ENCODE results near the gene HGFAC.

Gene HGFAC

DNA sequence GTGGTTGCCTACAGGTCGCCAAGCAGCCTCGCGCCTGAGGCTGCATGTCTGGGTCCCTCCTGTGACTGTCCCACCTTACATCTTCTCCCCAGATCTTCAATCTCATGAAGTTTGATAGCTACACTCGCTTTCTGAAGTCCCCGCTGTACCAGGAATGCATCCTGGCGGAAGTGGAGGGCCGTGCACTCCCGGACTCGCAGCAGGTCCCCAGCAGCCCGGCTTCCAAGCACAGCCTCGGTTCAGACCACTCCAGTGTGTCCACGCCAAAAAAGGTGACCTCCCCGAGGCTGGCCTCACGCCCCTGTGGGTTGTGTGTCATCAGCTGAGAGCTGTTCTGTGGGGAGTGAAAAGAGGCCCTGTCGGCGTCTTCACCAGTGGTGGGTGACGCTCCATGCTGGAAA lies 24.9 kb upstream of the HGFAC start:
- Mint-ChIP-seq H3K4me3 (no peak overlapping the region), H3K36me3 (peaks cover 3% of the 10 kb centered on the region), H3K4me1 (ENCODE audit: low read depth) (no peaks in the 10 kb centered on the region), H3K27ac (no peak overlapping the region), H3K27me3 (no peaks in the 10 kb centered on the region), H3K9me3 (ENCODE audit: low read depth) (no peaks in the 10 kb centered on the region)

DNA sequence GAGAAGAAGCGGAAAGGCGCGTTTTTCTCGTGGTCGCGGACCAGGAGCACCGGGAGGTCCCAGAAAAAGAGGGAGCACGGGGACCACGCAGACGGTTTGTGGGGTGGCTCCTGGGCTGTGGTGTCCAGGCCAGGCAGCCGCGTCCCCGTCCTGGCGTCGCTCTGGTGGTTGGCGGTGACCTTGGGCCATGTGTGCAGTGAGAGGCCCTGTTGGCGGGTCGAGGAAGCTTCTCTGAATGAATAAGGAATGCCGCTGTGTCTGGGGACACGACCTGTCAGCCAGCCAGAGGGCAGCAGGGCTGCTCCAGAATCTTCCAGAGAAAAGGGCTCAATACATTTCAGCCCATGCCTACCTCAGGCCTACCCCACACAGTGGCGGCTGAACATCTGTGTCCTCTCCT lies 24.3 kb upstream of the HGFAC start:
- Mint-ChIP-seq H3K27me3 (no peaks in the 10 kb centered on the region), H3K9me3 (ENCODE audit: low read depth) (no peaks in the 10 kb centered on the region), H3K36me3 (peaks cover 3% of the 10 kb centered on the region), H3K27ac (no peak overlapping the region), H3K4me1 (ENCODE audit: low read depth) (no peaks in the 10 kb centered on the region), H3K4me3 (no peak overlapping the region)

DNA sequence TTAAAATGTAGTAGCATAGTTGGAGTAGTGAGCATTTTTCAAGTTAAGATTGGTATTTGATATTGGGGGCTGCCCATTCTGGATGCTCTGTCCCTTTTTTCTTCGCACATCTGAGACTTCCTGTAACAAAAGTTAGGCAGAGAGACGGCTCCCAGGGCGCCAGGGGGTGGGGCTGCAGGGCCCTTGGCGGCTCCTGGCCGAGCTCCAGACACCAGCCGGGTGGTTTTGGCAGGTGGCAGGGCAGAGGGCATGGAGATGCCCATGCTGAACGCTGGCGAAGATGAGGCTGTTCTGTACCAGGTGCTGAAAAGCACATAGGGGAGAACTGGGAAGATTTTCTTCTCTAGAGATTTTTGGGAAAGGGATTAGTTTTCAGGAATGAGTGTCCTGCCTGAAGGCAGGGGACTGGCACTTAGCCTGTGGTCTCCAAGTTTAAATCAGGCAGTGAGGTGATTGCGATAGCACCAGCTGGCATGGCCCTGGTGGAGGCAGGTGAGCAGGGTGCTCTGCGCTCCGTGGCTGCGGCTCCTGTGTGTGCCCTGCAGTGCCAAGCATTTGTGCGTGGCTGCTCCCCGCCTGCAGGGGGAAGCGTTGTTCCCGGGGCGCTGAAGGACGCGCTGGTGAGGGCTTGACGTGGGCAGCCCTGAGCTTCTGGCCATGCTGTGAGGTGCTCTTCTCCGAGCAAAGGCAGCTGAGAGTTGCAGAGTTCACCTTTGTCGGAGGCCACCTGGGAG lies 23.6 kb upstream of the HGFAC start:
- no peaks in the 10 kb centered on the region for H3K27me3 Mint-ChIP-seq
- peaks cover 3% of the 10 kb centered on the region for H3K36me3 Mint-ChIP-seq
- H3K4me1 Mint-ChIP-seq (ENCODE audit: low read depth): no peaks in the 10 kb centered on the region
- H3K4me3 Mint-ChIP-seq: no peak overlapping the region
- H3K27ac Mint-ChIP-seq: no peak overlapping the region
- H3K9me3 Mint-ChIP-seq (ENCODE audit: low read depth): no peaks in the 10 kb centered on the region

DNA sequence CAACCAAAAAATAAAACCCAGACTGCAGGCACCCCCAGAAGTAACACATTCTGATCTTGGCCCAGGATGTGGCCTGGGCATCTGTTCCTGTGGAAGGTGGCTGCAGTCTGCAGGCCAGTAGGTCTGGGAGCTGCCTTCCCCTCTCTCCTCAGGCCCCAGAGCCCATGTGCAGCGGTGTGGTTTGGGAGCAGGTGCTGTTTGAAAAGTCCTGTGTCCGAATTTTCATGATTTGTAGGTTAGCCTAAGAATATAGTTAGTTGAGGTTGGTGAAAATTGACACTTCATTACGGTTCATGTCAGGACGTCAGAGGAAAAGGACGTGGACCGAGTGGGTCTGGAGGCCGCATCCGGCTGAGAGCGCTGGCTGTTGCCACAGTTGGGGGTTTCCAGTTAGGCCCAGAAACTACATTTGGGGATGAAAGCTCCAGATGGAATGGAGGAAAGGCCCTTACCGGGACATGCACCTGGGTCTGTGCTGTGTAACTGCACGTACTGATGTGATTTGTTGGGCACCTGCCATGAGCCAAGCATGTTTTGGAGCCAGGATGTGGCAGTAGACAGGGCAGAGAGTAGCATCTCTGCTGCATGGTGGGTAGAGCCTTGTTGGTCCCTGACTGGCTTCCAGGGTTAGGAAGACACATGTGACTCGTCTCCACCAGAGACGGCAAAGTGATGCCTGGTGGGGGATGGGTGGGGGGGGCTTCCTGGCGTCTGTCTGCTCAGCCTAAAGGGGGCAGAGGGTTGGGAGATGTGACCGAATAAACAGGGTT lies 21.7 kb upstream of the HGFAC start:
- Mint-ChIP-seq H3K27ac (no peak overlapping the region), H3K4me3 (no peak overlapping the region), H3K4me1 (ENCODE audit: low read depth) (no peaks in the 10 kb centered on the region), H3K27me3 (no peaks in the 10 kb centered on the region), H3K36me3 (peaks cover 3% of the 10 kb centered on the region), H3K9me3 (ENCODE audit: low read depth) (no peaks in the 10 kb centered on the region)

DNA sequence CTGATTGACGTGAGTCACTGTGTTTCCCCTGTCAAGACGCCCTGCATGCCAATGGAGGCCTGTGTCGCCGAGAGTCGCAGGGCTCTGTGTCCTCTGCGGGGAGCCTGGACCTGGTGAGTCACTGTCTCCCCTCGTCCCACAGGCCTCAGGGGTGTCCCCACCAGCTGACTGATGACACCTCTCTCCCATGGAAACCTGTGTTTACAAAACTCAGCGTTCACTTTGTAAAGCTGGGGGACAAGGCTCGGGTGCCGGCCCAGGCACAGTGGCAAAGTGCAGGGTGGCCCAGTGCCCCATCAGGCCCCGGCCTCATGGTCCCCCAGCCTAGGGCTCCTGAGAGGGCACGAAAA lies 21.2 kb upstream of the HGFAC start:
- no peaks in the 10 kb centered on the region for H3K27me3 Mint-ChIP-seq
- no peaks in the 10 kb centered on the region for H3K4me1 Mint-ChIP-seq (ENCODE audit: low read depth)
- no peaks in the 10 kb centered on the region for H3K9me3 Mint-ChIP-seq (ENCODE audit: low read depth)
- no peak overlapping the region for H3K4me3 Mint-ChIP-seq
- H3K36me3 Mint-ChIP-seq: peaks cover 3% of the 10 kb centered on the region
- no peak overlapping the region for H3K27ac Mint-ChIP-seq

DNA sequence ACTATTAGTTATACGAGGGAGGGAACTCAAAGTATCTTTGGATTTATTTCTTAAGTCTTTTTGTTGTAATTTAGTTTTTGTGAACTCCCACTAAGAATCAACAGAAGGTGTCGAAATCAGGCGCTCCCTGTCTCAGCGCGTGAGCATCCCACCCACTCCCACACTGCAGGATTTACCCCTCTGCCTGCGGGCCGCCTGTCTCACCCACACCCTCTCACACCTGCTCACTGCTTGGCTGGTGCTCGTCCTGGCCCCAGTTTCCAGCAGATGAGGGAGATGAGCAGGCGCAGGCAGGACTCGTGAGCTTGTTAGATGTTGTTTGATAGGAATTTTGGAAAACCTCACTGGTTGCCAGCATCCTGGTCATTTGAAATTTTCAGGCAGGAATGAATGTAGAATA lies 20.8 kb upstream of the HGFAC start:
- Mint-ChIP-seq H3K4me3 (no peak overlapping the region), H3K27me3 (no peaks in the 10 kb centered on the region), H3K9me3 (ENCODE audit: low read depth) (no peaks in the 10 kb centered on the region), H3K4me1 (ENCODE audit: low read depth) (no peaks in the 10 kb centered on the region), H3K36me3 (peaks cover 3% of the 10 kb centered on the region), H3K27ac (no peak overlapping the region)

DNA sequence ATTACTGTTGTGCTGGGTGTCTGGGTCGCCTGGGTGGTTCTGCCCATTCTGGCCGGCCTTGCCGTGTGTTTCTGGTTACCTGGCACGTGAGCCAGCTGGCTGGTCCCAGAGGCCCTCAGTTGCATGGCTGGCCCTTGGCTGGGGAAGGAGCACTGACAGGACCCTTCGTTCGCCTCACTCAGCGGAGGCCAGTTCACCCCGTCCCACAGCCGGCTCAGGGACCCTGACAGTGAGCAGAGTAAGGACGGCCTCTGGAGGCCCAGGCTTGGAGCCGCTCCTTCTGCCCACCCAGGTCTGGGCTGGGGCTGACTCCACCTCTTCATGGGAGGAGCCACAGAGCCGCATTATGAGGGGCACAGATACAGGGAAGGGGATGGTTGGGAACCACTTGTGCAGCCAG lies 20.3 kb upstream of the HGFAC start:
- H3K4me3 Mint-ChIP-seq: no peak overlapping the region
- H3K9me3 Mint-ChIP-seq (ENCODE audit: low read depth): no peaks in the 10 kb centered on the region
- H3K4me1 Mint-ChIP-seq (ENCODE audit: low read depth): no peaks in the 10 kb centered on the region
- H3K27me3 Mint-ChIP-seq: no peaks in the 10 kb centered on the region
- H3K36me3 Mint-ChIP-seq: peaks cover 3% of the 10 kb centered on the region
- H3K27ac Mint-ChIP-seq: no peak overlapping the region

DNA sequence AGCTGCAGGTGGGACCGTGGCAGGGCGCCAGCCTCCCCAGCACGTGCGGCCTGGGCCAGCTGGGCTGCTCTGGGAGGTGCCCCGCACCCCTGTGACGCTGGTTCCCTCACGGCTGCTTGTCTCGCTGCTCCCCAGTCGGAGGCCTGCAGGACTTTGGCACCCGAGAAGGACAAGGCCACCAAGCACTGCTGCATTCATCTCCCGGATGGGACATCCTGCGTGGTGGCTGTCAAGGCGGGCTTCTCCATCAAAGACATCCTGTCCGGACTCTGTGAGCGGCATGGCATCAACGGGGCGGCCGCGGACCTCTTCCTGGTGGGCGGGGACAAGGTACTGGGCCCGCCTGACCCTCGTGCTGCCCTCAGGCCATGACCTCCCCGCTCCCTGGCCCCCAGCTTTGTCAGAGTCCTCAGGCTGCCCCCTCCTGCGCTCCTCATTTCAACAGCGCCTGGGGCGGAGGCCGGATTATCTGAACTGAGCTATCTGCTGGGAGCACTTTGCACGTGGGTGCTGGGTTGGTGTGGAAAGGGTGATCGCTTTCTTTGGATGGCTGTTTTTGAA lies 19.4 kb upstream of the HGFAC start:
- H3K4me3 Mint-ChIP-seq: no peak overlapping the region
- H3K36me3 Mint-ChIP-seq: peaks cover 3% of the 10 kb centered on the region
- no peaks in the 10 kb centered on the region for H3K4me1 Mint-ChIP-seq (ENCODE audit: low read depth)
- H3K27ac Mint-ChIP-seq: no peak overlapping the region
- no peaks in the 10 kb centered on the region for H3K9me3 Mint-ChIP-seq (ENCODE audit: low read depth)
- no peaks in the 10 kb centered on the region for H3K27me3 Mint-ChIP-seq

DNA sequence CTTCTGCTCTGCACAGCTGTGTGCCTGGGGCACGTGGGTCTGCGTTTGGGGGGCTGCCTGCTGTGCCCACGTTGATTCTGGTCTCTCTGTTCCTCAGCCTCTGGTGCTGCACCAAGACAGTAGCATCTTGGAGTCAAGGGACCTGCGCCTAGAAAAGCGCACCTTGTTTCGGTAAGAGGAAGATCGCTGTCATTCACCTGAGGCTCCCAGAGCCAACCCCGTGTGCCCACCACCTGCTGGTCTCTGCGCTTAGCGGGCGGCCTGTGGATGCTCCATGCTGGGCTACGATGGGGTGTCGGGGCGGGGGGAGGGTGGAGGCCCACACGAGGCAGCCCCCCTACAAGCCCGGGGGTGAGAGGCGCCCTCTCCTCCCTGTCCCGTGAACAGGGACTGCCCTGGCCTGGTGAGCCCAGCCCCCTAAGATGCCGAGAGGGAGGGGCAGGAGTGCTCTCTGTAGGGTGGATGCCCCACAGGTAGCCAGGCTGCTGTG lies 18.9 kb upstream of the HGFAC start:
- Mint-ChIP-seq H3K27me3 (no peaks in the 10 kb centered on the region), H3K27ac (no peak overlapping the region), H3K4me1 (ENCODE audit: low read depth) (no peaks in the 10 kb centered on the region), H3K36me3 (peaks cover 1% of the 10 kb centered on the region), H3K9me3 (ENCODE audit: low read depth) (no peaks in the 10 kb centered on the region), H3K4me3 (no peak overlapping the region)

DNA sequence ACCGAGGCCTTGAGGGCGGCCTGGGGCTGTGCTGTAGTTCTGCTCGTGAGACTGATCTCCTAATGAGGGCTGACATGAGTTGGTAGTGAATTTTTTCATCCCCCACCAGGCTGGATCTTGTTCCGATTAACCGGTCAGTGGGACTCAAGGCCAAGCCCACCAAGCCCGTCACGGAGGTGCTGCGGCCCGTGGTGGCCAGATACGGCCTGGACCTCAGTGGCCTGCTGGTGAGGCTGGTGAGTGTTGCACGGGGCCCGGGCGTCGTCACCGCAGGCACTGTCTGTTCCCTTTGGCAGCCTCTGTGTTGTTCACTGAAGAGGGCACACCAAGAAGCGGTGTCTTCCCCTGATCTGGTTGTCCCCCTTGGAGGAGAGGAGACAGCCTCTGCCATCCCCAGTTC lies 18.4 kb upstream of the HGFAC start:
- Mint-ChIP-seq H3K4me1 (ENCODE audit: low read depth) (no peaks in the 10 kb centered on the region), H3K27me3 (no peaks in the 10 kb centered on the region), H3K27ac (no peak overlapping the region), H3K4me3 (no peak overlapping the region), H3K9me3 (ENCODE audit: low read depth) (no peaks in the 10 kb centered on the region), H3K36me3 (no peaks in the 10 kb centered on the region)

DNA sequence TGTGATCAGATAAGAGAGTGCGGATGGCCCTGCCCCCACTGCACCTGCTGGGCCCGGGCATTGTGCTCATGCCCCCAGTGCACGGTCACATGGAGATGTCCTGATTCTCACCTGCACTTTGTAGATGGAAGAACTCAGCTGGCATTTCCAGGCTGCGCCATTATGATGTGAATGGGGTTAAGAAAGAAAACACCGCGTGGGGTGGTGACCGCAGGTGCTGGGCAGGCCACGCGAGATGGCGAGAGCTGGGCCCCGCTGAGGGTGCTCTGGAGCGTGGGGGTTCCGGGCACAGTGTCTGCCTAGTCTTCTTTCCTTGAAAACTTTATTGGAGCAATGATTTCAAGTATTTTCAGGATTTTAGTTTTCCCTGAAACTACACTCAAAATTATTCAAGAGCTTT lies 17.8 kb upstream of the HGFAC start:
- H3K27ac Mint-ChIP-seq: no peak overlapping the region
- no peaks in the 10 kb centered on the region for H3K9me3 Mint-ChIP-seq (ENCODE audit: low read depth)
- no peaks in the 10 kb centered on the region for H3K4me1 Mint-ChIP-seq (ENCODE audit: low read depth)
- no peaks in the 10 kb centered on the region for H3K36me3 Mint-ChIP-seq
- H3K4me3 Mint-ChIP-seq: no peak overlapping the region
- no peaks in the 10 kb centered on the region for H3K27me3 Mint-ChIP-seq

DNA sequence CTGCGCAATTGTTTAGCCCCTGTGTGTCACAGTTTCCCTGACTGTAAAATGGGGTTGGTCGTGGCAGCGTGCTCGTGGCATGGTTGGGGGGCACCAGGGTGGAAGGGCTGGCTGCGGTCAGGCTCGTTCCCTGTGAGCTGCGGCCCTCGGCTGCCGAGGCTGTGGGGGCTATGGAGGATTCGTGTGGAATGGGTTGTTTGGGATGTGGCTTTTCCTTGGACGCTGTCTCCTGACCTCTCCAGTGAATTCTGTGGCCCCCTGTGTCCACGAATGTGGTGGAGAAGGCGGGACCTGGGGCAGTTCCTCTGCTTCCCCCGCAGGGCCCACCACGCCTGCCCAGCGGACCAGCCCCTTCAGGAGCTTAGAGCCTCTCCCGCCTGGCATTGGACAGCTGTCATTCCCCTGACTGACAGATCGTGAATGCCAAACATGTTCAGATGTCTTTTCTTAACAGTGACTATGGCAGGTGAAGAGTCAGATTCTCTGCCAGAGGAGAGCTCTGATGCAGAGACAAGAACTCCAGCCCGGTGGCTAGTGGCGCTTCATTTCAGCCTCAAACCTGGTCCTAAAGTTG lies 17.2 kb upstream of the HGFAC start:
- Mint-ChIP-seq H3K9me3 (ENCODE audit: low read depth) (no peaks in the 10 kb centered on the region), H3K27ac (no peak overlapping the region), H3K27me3 (no peaks in the 10 kb centered on the region)

DNA sequence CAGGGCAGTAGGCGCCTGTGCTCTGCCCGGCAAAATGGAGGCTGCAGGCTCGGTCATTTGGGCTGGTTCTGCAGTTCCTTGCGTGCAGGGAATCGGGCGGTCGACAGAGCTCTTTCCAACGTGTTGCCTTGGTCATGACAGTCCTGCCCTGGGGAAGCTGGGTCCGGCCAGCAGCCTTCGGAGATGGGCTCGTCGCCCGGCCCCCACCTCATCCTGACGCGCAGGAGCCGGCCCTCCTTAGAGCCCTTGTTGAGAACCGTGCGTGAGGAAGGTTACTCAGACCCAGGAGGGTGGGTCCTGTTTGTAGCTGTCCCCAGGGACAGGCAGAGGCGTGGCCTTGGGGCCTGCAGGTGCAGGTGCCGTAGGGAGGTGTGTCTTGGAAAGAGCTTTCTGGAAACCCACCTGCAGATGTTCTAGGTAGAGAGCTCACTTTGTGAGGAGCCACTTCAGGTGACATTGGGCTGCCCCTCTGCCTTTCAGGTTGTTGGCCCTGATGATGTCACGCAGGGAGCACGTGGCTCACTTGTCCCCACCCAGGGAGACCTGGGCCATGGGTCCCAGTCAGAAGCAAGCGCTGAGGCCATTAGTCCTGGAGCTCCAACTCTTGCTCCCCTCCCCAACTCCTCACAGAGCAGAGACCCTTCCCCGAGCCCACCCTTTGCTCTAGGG lies 15.2 kb upstream of the HGFAC start:
- Mint-ChIP-seq H3K9me3 (ENCODE audit: low read depth) (no peaks in the 10 kb centered on the region), H3K4me1 (ENCODE audit: low read depth) (no peaks in the 10 kb centered on the region), H3K36me3 (no peaks in the 10 kb centered on the region), H3K27me3 (no peaks in the 10 kb centered on the region), H3K27ac (no peak overlapping the region), H3K4me3 (no peak overlapping the region)

More for the DNA sequence above, 17.2 kb upstream of the HGFAC start:
- Mint-ChIP-seq H3K36me3 (no peaks in the 10 kb centered on the region), H3K4me3 (no peak overlapping the region), H3K4me1 (ENCODE audit: low read depth) (no peaks in the 10 kb centered on the region)

DNA sequence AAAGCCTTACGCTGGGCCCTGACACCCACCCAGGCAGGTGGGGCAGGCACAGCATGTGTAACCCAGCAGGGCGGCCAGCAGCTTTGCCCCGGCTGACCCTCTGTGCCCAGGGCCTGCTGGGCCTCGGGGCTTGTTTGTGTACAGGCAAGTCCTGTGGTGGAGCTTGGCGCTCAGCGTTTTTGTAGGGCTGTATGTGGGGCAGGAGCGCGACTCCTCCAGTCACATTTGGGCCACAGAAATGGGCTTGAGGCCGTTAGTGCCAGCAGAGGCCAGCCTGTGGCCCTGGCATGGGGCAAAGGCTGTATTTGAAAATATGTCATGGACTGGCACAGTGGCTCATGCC lies 14.7 kb upstream of the HGFAC start:
- Mint-ChIP-seq H3K27ac (no peak overlapping the region), H3K27me3 (no peaks in the 10 kb centered on the region), H3K9me3 (ENCODE audit: low read depth) (no peaks in the 10 kb centered on the region)

More for the DNA sequence above, 14.7 kb upstream of the HGFAC start:
- no peaks in the 10 kb centered on the region for H3K36me3 Mint-ChIP-seq
- no peak overlapping the region for H3K4me3 Mint-ChIP-seq
- H3K4me1 Mint-ChIP-seq (ENCODE audit: low read depth): no peaks in the 10 kb centered on the region
